GM18507 (cell line): ENCODE results near the gene RASL10B.
A peak's percentile ranks its signal among the peaks of the same experiment; 100 is the strongest.

Experiments used
- DNase-seq: peaks from one replicate; pipeline ENCODE4 v3.0.0; 2011; ENCODE audit warnings: low read depth; ENCODE audit not compliant: insufficient read length; ENCODE audit errors: extremely low spot score
- FAIRE-seq: peaks from 2 replicates; lab custom pipeline; 2011; peaks lifted over from hg19 to GRCh38; lab: Jason Lieb, UNC

Gene RASL10B

DNA sequence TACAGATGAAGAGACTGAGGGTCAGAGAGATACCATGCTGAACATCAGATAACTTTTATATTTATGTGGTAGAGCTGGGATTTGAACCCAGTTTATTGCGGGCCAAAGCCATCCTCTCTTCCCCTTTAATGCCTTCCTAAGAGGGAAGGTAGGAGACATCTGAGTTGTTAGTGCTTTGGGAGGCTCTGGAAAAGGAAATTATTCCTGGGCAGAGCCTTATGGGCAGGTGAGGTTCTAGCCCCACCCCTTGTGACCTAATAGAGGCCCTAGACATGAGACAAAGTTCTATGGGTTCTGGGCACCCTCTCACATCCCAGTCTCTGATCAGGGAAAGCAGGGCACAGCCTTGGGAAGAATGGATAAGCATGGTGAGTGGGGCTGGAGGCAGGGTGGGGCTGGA, 29.1 kb downstream of the RASL10B start, which contains the start of gene C17orf50:
C17orf50 (plus strand) TSS at position 301 of the 400 bp plus-strand sequence; CDS start at position 356, 55 bp downstream.
- FAIRE-seq (no peak), DNase-seq (no peak)

DNA sequence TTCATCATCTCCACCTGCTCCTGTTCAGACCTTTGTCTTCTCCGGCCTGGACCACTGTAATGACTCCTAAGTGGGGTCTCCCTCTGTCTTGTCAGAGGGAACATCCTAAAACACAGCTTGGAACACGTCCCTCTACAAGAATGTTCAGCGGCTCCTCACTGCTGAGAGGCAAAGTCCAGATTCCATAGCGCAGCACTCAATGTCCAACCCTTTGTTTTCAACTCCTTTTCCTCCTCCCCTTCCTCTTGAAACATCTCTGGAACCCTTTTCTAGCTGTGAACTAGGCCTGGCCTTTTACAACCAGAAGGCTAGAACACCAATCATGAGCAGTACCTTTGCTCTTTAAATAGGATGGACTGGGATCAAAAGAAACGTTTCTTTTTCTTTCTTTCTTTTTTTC, 30.2 kb downstream of the RASL10B start:
- FAIRE-seq: no peak
- no peak for DNase-seq

DNA sequence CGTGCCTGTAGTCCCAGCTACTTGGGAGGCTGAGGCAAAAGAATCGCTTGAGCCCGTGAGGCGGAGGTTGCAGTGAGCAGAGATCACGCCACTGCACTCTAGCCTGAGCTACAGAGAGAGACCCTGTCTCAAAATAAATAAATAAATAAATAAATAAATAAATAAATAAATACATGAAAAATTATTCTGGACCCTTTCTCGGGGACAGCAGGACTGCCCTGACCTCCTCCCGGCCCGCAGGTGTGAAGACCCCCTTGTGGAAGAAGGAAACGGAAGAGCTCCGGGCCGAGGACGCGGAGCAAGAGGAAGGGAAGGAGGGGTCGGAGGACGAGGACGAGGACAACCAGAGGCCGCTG, 32.3 kb downstream of the RASL10B start:
- FAIRE-seq: no peak
- no peak for DNase-seq

DNA sequence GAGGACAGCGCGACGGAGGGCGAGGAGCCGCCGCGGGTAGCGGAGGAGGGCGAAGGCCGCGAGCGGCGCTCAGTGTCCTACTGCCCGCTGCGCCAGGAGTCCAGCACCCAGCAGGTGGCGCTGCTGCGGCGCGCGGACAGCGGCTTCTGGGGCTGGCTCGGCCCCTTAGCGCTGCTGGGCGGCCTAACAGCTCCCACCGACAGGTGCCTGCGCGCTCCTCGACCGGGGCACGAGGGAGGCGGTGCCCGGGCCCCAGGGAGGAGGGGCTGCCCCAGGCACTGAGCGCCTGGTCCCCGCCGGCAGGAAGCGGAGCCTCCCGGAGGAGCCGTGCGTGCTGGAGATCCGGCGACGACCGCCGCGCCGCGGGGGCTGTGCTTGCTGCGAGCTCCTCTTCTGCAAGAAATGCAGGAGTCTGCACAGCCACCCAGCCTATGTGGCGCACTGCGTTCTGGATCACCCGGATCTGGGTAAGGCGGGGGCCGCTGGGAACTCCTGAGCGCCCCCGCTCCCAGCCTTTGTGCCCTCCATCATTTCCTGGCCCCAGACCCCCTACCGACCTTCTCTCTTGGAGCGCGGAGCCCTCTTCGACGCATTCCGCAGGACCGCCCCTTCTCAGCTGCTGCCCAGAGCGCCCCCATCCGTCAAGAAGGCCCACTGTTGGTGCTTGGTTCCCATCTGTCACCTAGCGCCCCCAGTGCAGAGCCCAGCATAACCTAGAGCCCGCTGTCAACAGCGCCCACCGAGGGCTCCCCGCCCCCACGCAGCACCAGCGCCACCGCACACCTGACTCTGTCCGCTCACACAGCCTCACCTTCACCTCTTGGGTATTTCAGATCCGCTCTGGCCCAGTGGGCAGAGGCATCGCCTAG, 32.9 kb downstream of the RASL10B start:
- DNase-seq (peak; percentile 91), FAIRE-seq (no peak)

DNA sequence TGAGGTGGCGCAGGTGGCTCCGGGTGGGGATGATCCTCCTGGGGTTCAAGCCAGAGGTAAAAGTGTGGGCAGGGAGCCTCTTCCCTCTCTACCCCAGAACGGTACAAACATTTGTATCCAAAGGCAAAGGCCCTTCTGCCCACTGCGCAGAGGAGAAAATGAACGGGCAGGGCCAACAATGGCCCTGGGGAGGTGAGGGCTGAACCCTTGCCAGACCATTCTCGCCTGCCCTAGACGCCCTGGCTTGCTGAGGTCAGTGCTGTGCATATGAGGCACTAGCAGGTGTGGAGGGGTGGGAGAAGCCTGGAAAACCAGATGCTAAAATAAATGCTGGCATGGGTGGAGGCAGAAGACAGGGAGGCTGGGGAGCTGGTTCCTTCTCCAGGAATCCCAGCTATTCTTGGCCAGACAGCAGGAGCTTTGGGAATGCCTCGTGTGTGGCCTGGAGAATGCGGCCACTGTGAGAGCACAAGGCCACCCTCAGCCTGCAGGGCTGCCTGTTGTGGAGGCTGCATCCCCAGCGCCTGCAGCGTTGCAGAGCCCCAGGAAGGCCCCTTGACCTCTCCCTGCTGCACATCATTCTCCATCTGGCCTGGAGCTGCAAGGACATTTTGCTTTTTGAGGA, 33.8 kb downstream of the RASL10B start:
- DNase-seq: no peak
- no peak for FAIRE-seq

GRCh38 chr17:35765756-35766488, 34.5 kb downstream of the RASL10B start:
- no peak for FAIRE-seq

GRCh38 chr17:35766489-35766877, 35.0 kb downstream of the RASL10B start:
- FAIRE-seq: no peak
- no peak for DNase-seq

More at GRCh38 chr17:35765756-35766488, 34.5 kb downstream of the RASL10B start:
- DNase-seq: no peak

GRCh38 chr17:35766903-35767510, 35.6 kb downstream of the RASL10B start:
- DNase-seq: peak; percentile 18
- FAIRE-seq: no peak

DNA sequence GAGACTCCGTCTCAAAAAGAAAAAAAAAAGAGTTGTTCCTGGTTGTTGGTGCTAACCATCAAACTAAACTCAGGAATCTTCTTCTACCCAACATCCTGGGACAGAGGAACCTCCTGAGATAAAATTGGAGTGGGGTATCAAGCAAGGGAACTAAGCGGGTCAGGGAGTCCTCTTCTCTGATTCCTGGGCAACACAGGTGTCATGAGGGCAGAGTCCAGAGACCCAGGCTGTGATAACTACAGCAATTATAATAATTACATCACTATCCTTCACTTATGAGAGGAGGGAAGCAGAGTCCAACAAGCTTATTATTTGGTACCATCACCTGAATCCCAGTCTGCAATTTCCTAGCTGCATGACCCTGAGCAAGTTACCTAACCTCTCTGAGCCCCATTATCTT, 37.4 kb downstream of the RASL10B start:
- no peak for FAIRE-seq
- no peak for DNase-seq

GRCh38 chr17:35769895-35770486, 38.6 kb downstream of the RASL10B start:
- FAIRE-seq (no peak), DNase-seq (no peak)

GRCh38 chr17:35773129-35773528, 41.7 kb downstream of the RASL10B start:
- no peak for DNase-seq
- no peak for FAIRE-seq

GRCh38 chr17:35773679-35774425, 42.4 kb downstream of the RASL10B start:
- DNase-seq (no peak), FAIRE-seq (no peak)

- DNase-seq (no peak), FAIRE-seq (no peak)
Observed at GRCh38 chr17:35774499-35774898, 43.1 kb downstream of the RASL10B start.

- FAIRE-seq (no peak), DNase-seq (no peak)
Observed at GRCh38 chr17:35775039-35775438, 43.6 kb downstream of the RASL10B start.

DNA sequence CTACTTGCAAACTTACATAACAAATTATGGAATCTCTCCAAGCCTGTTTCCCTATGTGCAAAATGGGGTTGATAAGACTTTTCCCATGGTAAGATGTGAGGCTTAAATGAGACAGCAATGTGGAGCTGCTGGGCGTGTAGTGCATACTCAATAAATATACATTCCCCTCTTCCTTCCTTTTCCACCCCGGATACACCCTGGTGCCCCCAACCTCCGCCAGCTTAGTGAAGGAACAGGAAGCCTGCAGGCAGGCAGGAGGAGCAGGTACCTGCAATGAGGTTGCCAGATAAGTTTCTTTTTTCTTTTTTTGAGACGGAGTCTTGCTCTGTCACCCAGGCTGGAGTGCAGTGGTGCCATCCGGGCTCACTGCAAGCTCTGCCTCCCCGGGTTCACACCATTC, 44.1 kb downstream of the RASL10B start:
- FAIRE-seq (no peak), DNase-seq (no peak)

GRCh38 chr17:35778641-35779196, 47.3 kb downstream of the RASL10B start:
- no peak for FAIRE-seq
- DNase-seq: no peak

GRCh38 chr17:35780950-35781349, 49.5 kb downstream of the RASL10B start:
- DNase-seq: no peak
- FAIRE-seq: no peak

GRCh38 chr17:35784895-35785294, 53.5 kb downstream of the RASL10B start:
- DNase-seq (no peak), FAIRE-seq (no peak)
